Posterior cingulate gyrus (tissue), 11 donors: Measurements from ENCODE around the gene PHACTR1.
"Not testable (repeated sequence)": the region's sequence is repeated elsewhere in the genome, so short reads cannot be mapped to it uniquely, and the experiment has no call there.

ENCODE experiments used
- DNase-seq, 10 donors: peaks; one replicate each; pipeline versions ENCODE4 v3.0.0 to v3.0.0-alpha.2; 2020 to 2021; ENCODE audit warnings: mixed read lengths in 3 of 10
- intact Hi-C: fragments of 100-400 bp; cut with DNase I; formaldehyde crosslinking; loops from one replicate; pipeline ENCODE4 v1.15.1; 2023

Gene PHACTR1

GRCh38 chr6:12941422-12941821, 224.9 kb downstream of the PHACTR1 start:
- intact Hi-C loops, result no loop called here
- DNase-seq, result peak in 3 of 10 donors; percentile 19 to 53 (median 28)

- intact Hi-C loops, result no loop called here
- DNase-seq, result no peak
Measured at GRCh38 chr6:12943549-12943948, 227.0 kb downstream of the PHACTR1 start.

- intact Hi-C loops, result no loop called here
- no peak for DNase-seq
Measured at GRCh38 chr6:12944001-12944400, 227.4 kb downstream of the PHACTR1 start.

- not testable (repeated sequence) for DNase-seq
Measured at GRCh38 chr6:12944528-12944927, 228.0 kb downstream of the PHACTR1 start.

GRCh38 chr6:12947151-12947871, 230.7 kb downstream of the PHACTR1 start:
- intact Hi-C loops, result no loop called here
- DNase-seq, result no peak

More at GRCh38 chr6:12944528-12944927, 228.0 kb downstream of the PHACTR1 start:
- intact Hi-C loops, result not testable (repeated sequence)

GRCh38 chr6:12947967-12948366, 231.4 kb downstream of the PHACTR1 start:
- no peak for DNase-seq
- intact Hi-C loops, result no loop called here

- DNase-seq, result no peak
- intact Hi-C loops, result no loop called here
Measured at GRCh38 chr6:12950976-12951375, 234.4 kb downstream of the PHACTR1 start.

GRCh38 chr6:12951415-12951814, 234.8 kb downstream of the PHACTR1 start:
- DNase-seq, result no peak
- intact Hi-C loops, result no loop called here

GRCh38 chr6:12952318-12952717, 235.8 kb downstream of the PHACTR1 start:
- no peak for DNase-seq
- intact Hi-C loops, result no loop called here

- intact Hi-C loops, result loop anchor here (2.0 to 5.0 kb wide), 2 partner anchors 56 to 347 kb away; no protein-coding TSS in a partner anchor
- DNase-seq, result no peak
Measured at GRCh38 chr6:12955956-12956355, 239.4 kb downstream of the PHACTR1 start.

- DNase-seq, result no peak
- intact Hi-C loops, result loop anchor here (2.0 to 5.0 kb wide), 2 partner anchors 55 to 346 kb away; no protein-coding TSS in a partner anchor
Measured at GRCh38 chr6:12956991-12957320, 240.4 kb downstream of the PHACTR1 start.

- intact Hi-C loops, result loop anchor here (2.0 to 5.0 kb wide), 2 partner anchors 55 to 345 kb away; no protein-coding TSS in a partner anchor
- DNase-seq, result peak; percentile 60 to 96 (median 70)
Measured at GRCh38 chr6:12957321-12958051, 240.9 kb downstream of the PHACTR1 start.

- intact Hi-C loops, result loop anchor here (5.0 kb wide), 1 partner anchor 54 kb away; no protein-coding TSS in a partner anchor
- DNase-seq, result peak in 1 of 10 donors; percentile 81
Measured at GRCh38 chr6:12958052-12958706, 241.6 kb downstream of the PHACTR1 start.

GRCh38 chr6:12961761-12962160, 245.2 kb downstream of the PHACTR1 start:
- DNase-seq, result no peak
- intact Hi-C loops, result no loop called here

GRCh38 chr6:12962529-12962928, 246.0 kb downstream of the PHACTR1 start:
- intact Hi-C loops, result no loop called here
- DNase-seq, result no peak

- intact Hi-C loops, result no loop called here
- DNase-seq, result no peak
Measured at GRCh38 chr6:12962987-12963386, 246.4 kb downstream of the PHACTR1 start.

- no peak for DNase-seq
- intact Hi-C loops, result no loop called here
Measured at GRCh38 chr6:12963567-12963966, 247.0 kb downstream of the PHACTR1 start.

GRCh38 chr6:12967686-12968085, 251.1 kb downstream of the PHACTR1 start:
- DNase-seq, result no peak
- intact Hi-C loops, result no loop called here

GRCh38 chr6:12968290-12968689, 251.7 kb downstream of the PHACTR1 start:
- no peak for DNase-seq
- intact Hi-C loops, result no loop called here

- DNase-seq, result no peak
- intact Hi-C loops, result no loop called here
Measured at GRCh38 chr6:12968839-12969558, 252.4 kb downstream of the PHACTR1 start.

GRCh38 chr6:12969966-12970365, 253.4 kb downstream of the PHACTR1 start:
- no peak for DNase-seq
- intact Hi-C loops, result no loop called here
